ENCODE data around the gene UBE2Q2. TPM values are rescaled to one million over a fixed set of nuclear protein-coding genes. Genes with fewer than 3 reads are reported as not detected.
"Not testable (repeated sequence)": the region's sequence is repeated elsewhere in the genome, so short reads cannot be mapped to it uniquely, and the experiment has no call there.

The UBE2Q2 gene
- polyA plus RNA-seq, 2 donors, result 10.9 to 12.2 TPM

DNA sequence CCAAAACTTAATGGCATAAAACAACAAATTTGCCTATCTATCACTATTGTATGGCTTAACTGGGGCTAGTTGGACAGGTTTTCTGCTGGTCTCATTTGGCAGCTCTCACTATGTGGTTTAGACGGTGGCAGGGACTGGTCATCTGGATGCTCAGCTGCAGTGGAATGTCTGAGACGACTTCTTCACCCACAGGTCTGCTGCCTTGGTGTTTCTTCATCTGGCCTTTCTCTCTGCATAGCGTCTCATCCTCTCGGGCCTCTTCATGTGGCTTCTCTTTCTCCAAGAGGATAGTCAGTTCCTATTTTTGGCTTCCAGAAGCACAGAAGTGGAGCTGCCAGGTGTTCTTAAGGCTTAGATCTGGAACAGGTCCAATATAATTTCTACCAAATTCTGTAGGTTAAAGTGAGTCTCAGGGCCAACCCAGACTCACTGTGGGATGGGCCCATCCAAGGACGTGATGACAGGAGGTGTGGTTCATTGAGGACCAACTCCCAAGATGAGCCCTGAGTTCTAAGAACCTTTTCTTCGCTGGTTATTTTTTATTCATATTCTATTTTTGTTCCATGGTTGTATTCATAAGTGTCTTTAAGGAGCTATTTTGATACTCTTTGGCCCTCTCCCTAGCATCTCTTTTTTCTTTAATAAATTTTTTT is 18.6 kb downstream of the UBE2Q2 start:
- no peak overlapping the region for H3K27ac ChIP-seq (ENCODE audit: low read depth in 2 of 2, low read length in 1 of 2)
- H3K4me3 ChIP-seq (ENCODE audit: low read depth in 1 of 2, low read length in 2 of 2), result no peak overlapping the region
- H3K9me3 ChIP-seq (ENCODE audit: control insufficient read depth in 2 of 2, insufficient read depth in 1 of 2, low read depth in 1 of 2, low read length in 1 of 2), result no peaks in the 10 kb centered on the region
- no peaks in the 10 kb centered on the region for H3K27me3 ChIP-seq (ENCODE audit: control insufficient read depth in 1 of 2, insufficient read depth in 2 of 2, low read length in 2 of 2)
- no peaks in the 10 kb centered on the region for H3K4me1 ChIP-seq (ENCODE audit: control insufficient read depth in 2 of 2, insufficient read depth in 2 of 2, low read length in 1 of 2)
- 89 to 90% methylated on average over 6 of the region's 6 CpGs for WGBS, 2 donors
- no peaks in the 10 kb centered on the region for H3K36me3 ChIP-seq (ENCODE audit: control insufficient read depth in 2 of 2, insufficient read depth in 2 of 2, low read length in 1 of 2)

DNA sequence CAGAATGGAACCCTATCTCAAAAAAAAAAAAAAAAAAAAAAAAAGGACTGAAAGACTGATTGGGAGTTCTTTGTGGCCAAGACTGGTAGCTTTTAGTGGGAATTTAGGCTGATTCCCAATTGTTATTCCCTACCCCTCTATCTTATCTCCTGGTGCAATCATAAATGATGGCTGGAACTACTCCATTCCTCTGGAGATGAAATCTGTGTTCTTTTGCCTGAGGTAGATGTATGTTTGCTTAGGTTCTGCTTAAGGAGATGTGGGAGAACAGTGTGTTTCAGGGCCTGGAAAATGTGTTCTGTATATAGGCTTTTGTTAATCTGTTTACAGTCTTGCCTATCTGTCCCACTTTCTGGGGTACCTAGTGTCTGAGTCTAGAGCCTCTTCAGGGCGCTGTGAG is 19.5 kb downstream of the UBE2Q2 start:
- H3K27ac ChIP-seq (ENCODE audit: low read depth in 2 of 2, low read length in 1 of 2), result no peak overlapping the region
- H3K36me3 ChIP-seq (ENCODE audit: control insufficient read depth in 2 of 2, insufficient read depth in 2 of 2, low read length in 1 of 2), result no peaks in the 10 kb centered on the region
- no peaks in the 10 kb centered on the region for H3K9me3 ChIP-seq (ENCODE audit: control insufficient read depth in 2 of 2, insufficient read depth in 1 of 2, low read depth in 1 of 2, low read length in 1 of 2)
- no peaks in the 10 kb centered on the region for H3K4me1 ChIP-seq (ENCODE audit: control insufficient read depth in 2 of 2, insufficient read depth in 2 of 2, low read length in 1 of 2)
- WGBS, 2 donors, result 97 to 100% methylated on average over 1 of the region's 1 CpG
- H3K4me3 ChIP-seq (ENCODE audit: low read depth in 1 of 2, low read length in 2 of 2), result no peak overlapping the region
- H3K27me3 ChIP-seq (ENCODE audit: control insufficient read depth in 1 of 2, insufficient read depth in 2 of 2, low read length in 2 of 2), result no peaks in the 10 kb centered on the region

DNA sequence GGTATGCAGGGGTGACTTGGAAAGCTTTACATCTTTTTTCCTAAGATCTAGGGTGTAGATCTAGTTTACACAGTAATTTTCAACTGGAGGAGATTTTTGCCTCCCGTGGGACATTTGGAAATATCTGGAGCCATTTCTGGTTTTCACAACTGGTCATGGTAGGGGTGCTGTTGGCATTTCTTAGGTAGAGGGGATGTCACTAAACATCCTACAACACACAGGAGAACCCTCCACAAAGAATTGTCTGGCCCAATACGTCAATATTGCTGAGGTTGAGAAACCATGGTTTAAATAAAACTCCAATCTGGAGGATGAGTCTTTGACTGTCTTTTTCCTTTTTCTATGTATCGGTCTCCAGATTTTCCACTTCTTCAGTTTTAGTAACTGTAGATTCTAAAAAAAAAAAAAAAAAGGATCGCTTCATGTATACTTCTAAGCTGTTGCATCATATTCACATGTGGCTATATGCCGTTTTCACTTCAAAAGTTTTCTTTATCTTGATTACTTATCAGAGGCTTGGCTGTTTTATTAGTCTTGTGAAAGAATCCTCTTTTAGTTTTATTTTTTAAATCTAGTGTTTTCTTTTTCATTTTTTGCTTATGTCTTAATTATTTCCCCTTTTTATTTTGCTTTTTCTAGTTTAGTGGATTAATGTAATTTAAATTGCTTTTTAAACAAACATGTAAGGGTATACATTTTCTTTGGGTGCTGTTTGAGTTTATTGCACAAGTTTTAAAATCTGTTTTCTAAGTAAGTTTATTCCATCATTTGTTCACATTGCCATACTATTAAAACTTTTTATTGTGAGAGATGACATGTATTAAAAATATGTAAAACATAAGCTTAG is 21.2 kb downstream of the UBE2Q2 start:
- no peak overlapping the region for H3K27ac ChIP-seq (ENCODE audit: low read depth in 2 of 2, low read length in 1 of 2)
- WGBS, 2 donors, result 83 to 92% methylated on average over 5 of the region's 5 CpGs
- H3K9me3 ChIP-seq (ENCODE audit: control insufficient read depth in 2 of 2, insufficient read depth in 1 of 2, low read depth in 1 of 2, low read length in 1 of 2), result no peaks in the 10 kb centered on the region
- no peak overlapping the region for H3K4me3 ChIP-seq (ENCODE audit: low read depth in 1 of 2, low read length in 2 of 2)
- H3K4me1 ChIP-seq (ENCODE audit: control insufficient read depth in 2 of 2, insufficient read depth in 2 of 2, low read length in 1 of 2), result no peaks in the 10 kb centered on the region
- H3K27me3 ChIP-seq (ENCODE audit: control insufficient read depth in 1 of 2, insufficient read depth in 2 of 2, low read length in 2 of 2), result no peaks in the 10 kb centered on the region
- H3K36me3 ChIP-seq (ENCODE audit: control insufficient read depth in 2 of 2, insufficient read depth in 2 of 2, low read length in 1 of 2), result no peaks in the 10 kb centered on the region

DNA sequence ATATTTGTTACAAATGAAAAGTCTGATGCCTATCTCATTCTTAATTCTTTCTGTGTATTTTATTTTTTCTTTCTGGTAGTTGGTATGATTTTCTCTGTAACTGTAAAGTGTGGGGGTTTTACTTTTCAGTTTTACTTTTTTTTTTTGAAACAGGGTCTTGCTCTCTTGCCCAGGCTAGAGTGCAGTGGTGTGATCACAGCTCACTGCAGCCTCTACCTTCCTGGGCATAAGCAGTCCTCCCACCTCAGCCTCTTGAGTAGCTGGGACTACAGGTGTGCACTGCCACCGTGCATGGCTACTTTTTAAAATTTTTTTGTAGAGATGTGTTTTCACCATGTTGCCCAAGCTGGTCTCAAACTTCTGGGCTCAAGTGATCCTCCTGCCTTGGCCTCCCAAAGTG is 22.8 kb downstream of the UBE2Q2 start:
- WGBS, 2 donors, result 86 to 93% methylated on average over 1 of the region's 1 CpG
- H3K4me1 ChIP-seq (ENCODE audit: control insufficient read depth in 2 of 2, insufficient read depth in 2 of 2, low read length in 1 of 2); H3K4me3 ChIP-seq (ENCODE audit: low read depth in 1 of 2, low read length in 2 of 2); H3K9me3 ChIP-seq (ENCODE audit: control insufficient read depth in 2 of 2, insufficient read depth in 1 of 2, low read depth in 1 of 2, low read length in 1 of 2); H3K27ac ChIP-seq (ENCODE audit: low read depth in 2 of 2, low read length in 1 of 2); H3K36me3 ChIP-seq (ENCODE audit: control insufficient read depth in 2 of 2, insufficient read depth in 2 of 2, low read length in 1 of 2); H3K27me3 ChIP-seq (ENCODE audit: control insufficient read depth in 1 of 2, insufficient read depth in 2 of 2, low read length in 2 of 2): not testable (repeated sequence)

DNA sequence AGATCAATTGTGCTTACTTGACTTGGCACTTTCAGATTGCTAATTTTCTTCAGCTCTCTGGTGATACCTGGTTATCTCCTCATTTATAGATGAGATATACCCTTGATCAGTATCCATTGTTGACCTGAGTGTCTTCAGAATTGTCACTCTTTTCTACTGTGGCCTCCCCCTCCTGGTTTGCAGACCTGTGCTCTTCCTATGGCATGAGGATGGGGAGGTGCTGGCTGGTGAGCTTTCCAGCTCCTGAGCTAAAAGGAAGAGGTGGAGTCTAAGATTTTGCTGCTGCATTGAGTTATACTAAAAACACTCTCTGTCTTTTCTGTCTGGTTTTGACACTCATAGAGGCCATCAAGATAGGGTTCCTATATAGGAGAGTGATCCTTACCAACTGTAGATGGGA is 23.7 kb downstream of the UBE2Q2 start:
- Histone ChIP-seq H3K27me3 (ENCODE audit: control insufficient read depth in 1 of 2, insufficient read depth in 2 of 2, low read length in 2 of 2) (no peaks in the 10 kb centered on the region), H3K4me3 (ENCODE audit: low read depth in 1 of 2, low read length in 2 of 2) (no peak overlapping the region), H3K27ac (ENCODE audit: low read depth in 2 of 2, low read length in 1 of 2) (no peak overlapping the region), H3K9me3 (ENCODE audit: control insufficient read depth in 2 of 2, insufficient read depth in 1 of 2, low read depth in 1 of 2, low read length in 1 of 2) (no peaks in the 10 kb centered on the region), H3K4me1 (ENCODE audit: control insufficient read depth in 2 of 2, insufficient read depth in 2 of 2, low read length in 1 of 2) (no peaks in the 10 kb centered on the region), H3K36me3 (ENCODE audit: control insufficient read depth in 2 of 2, insufficient read depth in 2 of 2, low read length in 1 of 2) (no peaks in the 10 kb centered on the region)

DNA sequence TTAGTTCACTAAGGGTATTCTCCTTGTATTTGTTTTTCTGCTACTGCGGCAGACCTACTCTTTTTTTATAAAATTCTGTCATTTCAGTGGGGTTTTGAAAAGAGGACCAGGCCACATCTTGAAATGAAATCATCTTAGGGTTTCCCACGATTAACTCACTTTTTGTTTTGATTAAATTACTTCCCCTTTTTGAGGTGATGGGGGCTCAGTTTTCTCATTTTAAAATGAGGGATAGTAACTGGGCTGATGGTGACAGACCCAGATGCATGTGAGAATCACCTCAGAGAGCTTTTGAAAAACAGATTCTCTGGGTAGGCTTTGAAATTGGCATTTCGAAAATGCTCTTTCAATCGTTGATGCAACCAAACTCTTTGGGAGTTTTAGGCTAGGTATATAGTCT is 24.2 kb downstream of the UBE2Q2 start:
- no peak overlapping the region for H3K4me3 ChIP-seq (ENCODE audit: low read depth in 1 of 2, low read length in 2 of 2)
- H3K27ac ChIP-seq (ENCODE audit: low read depth in 2 of 2, low read length in 1 of 2), result no peak overlapping the region
- H3K36me3 ChIP-seq (ENCODE audit: control insufficient read depth in 2 of 2, insufficient read depth in 2 of 2, low read length in 1 of 2), result no peaks in the 10 kb centered on the region
- WGBS, 2 donors, result 79 to 81% methylated on average over 4 of the region's 4 CpGs
- H3K4me1 ChIP-seq (ENCODE audit: control insufficient read depth in 2 of 2, insufficient read depth in 2 of 2, low read length in 1 of 2), result no peaks in the 10 kb centered on the region
- no peaks in the 10 kb centered on the region for H3K9me3 ChIP-seq (ENCODE audit: control insufficient read depth in 2 of 2, insufficient read depth in 1 of 2, low read depth in 1 of 2, low read length in 1 of 2)
- H3K27me3 ChIP-seq (ENCODE audit: control insufficient read depth in 1 of 2, insufficient read depth in 2 of 2, low read length in 2 of 2), result no peaks in the 10 kb centered on the region

DNA sequence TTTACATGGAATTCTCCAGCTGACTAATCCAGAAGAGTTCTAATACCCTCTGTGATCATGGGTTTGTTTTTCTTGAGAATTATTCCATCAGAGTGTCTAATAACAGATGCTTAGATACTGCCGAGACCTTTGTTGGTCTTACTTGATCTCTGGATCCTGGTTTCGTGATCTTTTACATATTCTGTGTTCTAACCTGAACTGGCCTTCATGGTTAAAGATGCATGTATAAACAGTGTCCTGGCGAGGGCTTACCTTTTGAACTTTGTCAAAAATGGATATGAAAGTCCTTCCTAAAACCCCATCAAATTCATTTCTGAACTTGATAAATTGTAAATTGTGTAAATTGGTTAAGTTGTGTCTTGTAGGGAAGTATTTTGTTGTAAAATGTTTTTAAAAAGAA is 24.8 kb downstream of the UBE2Q2 start:
- 92 to 93% methylated on average over 3 of the region's 3 CpGs for WGBS, 2 donors

DNA sequence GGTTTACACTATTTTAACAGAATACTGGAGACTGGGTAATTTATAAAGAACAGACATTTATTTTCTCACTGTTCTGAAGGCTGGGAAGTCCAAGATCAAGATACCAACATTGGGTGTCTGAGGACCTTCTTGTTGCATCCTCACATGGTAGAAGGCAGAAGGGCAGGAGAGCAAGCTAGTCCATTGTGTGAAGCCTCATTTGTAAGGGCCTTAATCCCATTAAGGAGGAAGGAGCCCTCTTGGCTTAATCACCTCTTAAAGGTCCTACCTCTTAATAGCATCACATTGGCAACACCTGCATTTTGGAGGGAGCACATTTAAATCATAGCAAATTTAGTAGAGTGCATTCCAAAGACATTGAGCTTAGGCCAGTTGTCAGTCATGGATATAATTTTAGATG is 26.2 kb downstream of the UBE2Q2 start:
- H3K9me3 ChIP-seq (ENCODE audit: control insufficient read depth in 2 of 2, insufficient read depth in 1 of 2, low read depth in 1 of 2, low read length in 1 of 2), result no peaks in the 10 kb centered on the region
- peaks cover 0 to 6% of the 10 kb centered on the region in 2 donors for H3K36me3 ChIP-seq (ENCODE audit: control insufficient read depth in 2 of 2, insufficient read depth in 2 of 2, low read length in 1 of 2)
- H3K4me1 ChIP-seq (ENCODE audit: control insufficient read depth in 2 of 2, insufficient read depth in 2 of 2, low read length in 1 of 2), result no peaks in the 10 kb centered on the region
- H3K27ac ChIP-seq (ENCODE audit: low read depth in 2 of 2, low read length in 1 of 2), result no peak overlapping the region
- no peak overlapping the region for H3K4me3 ChIP-seq (ENCODE audit: low read depth in 1 of 2, low read length in 2 of 2)
- H3K27me3 ChIP-seq (ENCODE audit: control insufficient read depth in 1 of 2, insufficient read depth in 2 of 2, low read length in 2 of 2), result no peaks in the 10 kb centered on the region

More for the DNA sequence above, 24.8 kb downstream of the UBE2Q2 start:
- H3K9me3 ChIP-seq (ENCODE audit: control insufficient read depth in 2 of 2, insufficient read depth in 1 of 2, low read depth in 1 of 2, low read length in 1 of 2), result no peaks in the 10 kb centered on the region
- no peak overlapping the region for H3K27ac ChIP-seq (ENCODE audit: low read depth in 2 of 2, low read length in 1 of 2)
- no peaks in the 10 kb centered on the region for H3K27me3 ChIP-seq (ENCODE audit: control insufficient read depth in 1 of 2, insufficient read depth in 2 of 2, low read length in 2 of 2)
- no peaks in the 10 kb centered on the region for H3K4me1 ChIP-seq (ENCODE audit: control insufficient read depth in 2 of 2, insufficient read depth in 2 of 2, low read length in 1 of 2)
- H3K36me3 ChIP-seq (ENCODE audit: control insufficient read depth in 2 of 2, insufficient read depth in 2 of 2, low read length in 1 of 2), result no peaks in the 10 kb centered on the region
- no peak overlapping the region for H3K4me3 ChIP-seq (ENCODE audit: low read depth in 1 of 2, low read length in 2 of 2)

DNA sequence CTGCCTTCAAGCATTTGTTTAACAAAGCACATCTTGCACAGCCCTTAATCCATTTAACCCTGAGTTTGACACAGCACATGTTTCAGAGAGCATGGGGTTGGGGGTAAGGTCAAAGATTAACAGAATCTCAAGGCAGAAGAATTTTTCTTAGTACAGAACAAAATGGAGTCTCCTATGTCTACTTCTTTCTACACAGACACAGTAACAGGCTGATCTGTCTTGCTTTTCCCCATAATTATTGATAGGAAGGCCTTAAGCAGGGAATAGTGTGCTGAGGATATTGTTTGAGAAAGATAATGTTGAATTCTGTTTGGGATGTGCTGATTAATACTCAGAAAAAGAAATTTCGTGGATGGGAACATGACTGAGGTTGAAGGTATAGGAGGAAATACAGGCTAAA is 28.3 kb downstream of the UBE2Q2 start:
- not testable (repeated sequence) for H3K36me3 ChIP-seq (ENCODE audit: control insufficient read depth in 2 of 2, insufficient read depth in 2 of 2, low read length in 1 of 2); H3K27me3 ChIP-seq (ENCODE audit: control insufficient read depth in 1 of 2, insufficient read depth in 2 of 2, low read length in 2 of 2); H3K4me3 ChIP-seq (ENCODE audit: low read depth in 1 of 2, low read length in 2 of 2); H3K9me3 ChIP-seq (ENCODE audit: control insufficient read depth in 2 of 2, insufficient read depth in 1 of 2, low read depth in 1 of 2, low read length in 1 of 2); H3K27ac ChIP-seq (ENCODE audit: low read depth in 2 of 2, low read length in 1 of 2); H3K4me1 ChIP-seq (ENCODE audit: control insufficient read depth in 2 of 2, insufficient read depth in 2 of 2, low read length in 1 of 2)
- WGBS, 2 donors, result 80 to 91% methylated on average over 1 of the region's 1 CpG

All from esophagus (tissue), 2 donors.